ENCODE results near the gene MARK1. TPM values are rescaled to one million over a fixed set of nuclear protein-coding genes. Genes with fewer than 3 reads are reported as not detected.
A peak's percentile ranks its signal among the peaks of the same experiment; 100 is the strongest.

The MARK1 gene
- total RNA-seq, 4 donors from 2014 or later = 3.2 to 14.9 (median 11.0) TPM

DNA sequence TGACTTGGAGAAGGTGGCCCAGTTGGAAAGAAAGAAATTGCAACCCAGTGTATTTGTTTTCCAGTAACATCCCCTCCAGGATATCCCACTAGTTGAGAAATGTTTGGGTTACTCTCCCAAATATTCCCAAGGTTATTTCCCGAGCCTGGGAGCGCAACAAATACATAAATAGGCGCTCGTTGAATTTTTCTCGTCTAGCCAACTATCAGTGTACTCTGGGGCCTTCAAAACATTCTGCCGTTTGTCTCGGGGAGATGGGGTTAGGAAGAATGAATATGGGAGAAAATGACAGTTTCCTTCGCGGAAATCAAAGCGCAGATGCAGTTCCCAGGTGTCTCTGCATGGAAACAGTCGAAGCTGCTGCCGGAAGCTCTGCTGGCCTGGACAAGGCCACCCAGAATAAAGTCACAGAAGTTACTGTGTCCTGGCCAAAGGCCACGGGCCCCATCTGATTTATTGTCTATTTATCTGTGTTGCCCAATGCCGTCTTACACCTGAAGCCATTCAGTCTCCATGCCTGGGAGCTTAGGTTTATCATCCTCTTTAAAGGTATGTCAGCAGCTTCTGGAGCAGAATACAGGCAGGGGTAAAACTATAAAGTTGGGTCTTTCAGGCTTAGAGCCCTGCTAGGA lies 163.2 kb downstream of the MARK1 start:
- intact Hi-C loops (cut with DNase I; ENCODE audit: low total_unique reads) = no loop called here
- Histone ChIP-seq H3K9me3 (no peaks in the 10 kb centered on the region), H3K4me1 (peaks cover 0 to 10% of the 10 kb centered on the region in 2 donors), H3K27me3 (peaks cover 0 to 9% of the 10 kb centered on the region in 2 donors), H3K27ac (no peak overlapping the region), H3K4me3 (peak overlapping the region; percentile 25 to 52), H3K36me3 (no peaks in the 10 kb centered on the region)
- TF ChIP-seq, protein P1, sequence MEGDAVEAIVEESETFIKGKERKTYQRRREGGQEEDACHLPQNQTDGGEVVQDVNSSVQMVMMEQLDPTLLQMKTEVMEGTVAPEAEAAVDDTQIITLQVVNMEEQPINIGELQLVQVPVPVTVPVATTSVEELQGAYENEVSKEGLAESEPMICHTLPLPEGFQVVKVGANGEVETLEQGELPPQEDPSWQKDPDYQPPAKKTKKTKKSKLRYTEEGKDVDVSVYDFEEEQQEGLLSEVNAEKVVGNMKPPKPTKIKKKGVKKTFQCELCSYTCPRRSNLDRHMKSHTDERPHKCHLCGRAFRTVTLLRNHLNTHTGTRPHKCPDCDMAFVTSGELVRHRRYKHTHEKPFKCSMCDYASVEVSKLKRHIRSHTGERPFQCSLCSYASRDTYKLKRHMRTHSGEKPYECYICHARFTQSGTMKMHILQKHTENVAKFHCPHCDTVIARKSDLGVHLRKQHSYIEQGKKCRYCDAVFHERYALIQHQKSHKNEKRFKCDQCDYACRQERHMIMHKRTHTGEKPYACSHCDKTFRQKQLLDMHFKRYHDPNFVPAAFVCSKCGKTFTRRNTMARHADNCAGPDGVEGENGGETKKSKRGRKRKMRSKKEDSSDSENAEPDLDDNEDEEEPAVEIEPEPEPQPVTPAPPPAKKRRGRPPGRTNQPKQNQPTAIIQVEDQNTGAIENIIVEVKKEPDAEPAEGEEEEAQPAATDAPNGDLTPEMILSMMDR (IDR thresholded peaks at IDR 0.05) = no peak
- TF ChIP-seq POLR2A (IDR thresholded peaks at IDR 0.05) = no peak
- no peak for DNase-seq

DNA sequence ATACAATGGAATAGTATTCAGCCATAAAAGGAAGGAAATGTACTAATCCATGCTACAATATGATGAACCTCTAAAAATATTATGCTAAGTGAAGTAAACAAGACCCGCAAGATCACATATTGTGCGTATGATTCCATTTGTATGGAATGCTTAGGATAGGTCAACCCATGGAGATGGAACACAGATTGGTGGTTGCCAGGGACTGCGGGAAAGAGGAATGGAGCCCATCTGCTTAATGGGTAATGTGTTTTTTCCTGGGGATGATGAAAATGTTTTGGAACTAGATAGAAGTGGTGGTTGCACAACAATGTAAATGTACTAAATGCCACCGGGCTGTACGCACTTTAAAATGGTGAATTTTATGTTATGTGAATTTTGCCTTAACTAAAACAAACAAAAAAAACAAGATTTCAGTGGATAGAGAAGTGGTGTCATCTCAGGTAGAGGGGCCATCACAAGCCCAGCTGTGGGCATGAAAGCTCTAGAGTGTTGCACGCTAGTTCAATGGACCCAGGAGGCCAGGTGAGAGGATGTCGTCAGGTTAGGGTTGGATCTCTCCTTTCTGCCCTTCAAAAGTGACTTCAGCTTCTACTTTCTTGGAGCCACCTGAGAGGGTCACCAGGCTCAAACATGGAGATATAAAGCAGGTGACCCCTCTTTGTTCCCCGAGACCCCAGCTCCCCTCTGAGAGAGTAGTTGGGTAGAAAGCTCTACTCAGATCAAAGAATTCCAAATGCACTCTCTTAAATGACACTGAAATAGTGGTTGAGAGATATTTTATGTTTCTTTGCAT lies 164.7 kb downstream of the MARK1 start:
- H3K4me3 ChIP-seq = no peak overlapping the region
- H3K4me1 ChIP-seq = peaks cover 0 to 10% of the 10 kb centered on the region in 2 donors
- no peak overlapping the region for H3K27ac ChIP-seq
- TF ChIP-seq POLR2A (IDR thresholded peaks at IDR 0.05) = no peak
- TF ChIP-seq, protein P1 (IDR thresholded peaks at IDR 0.05) = no peak
- DNase-seq = no peak
- H3K36me3 ChIP-seq = no peaks in the 10 kb centered on the region
- peaks cover 0 to 9% of the 10 kb centered on the region in 2 donors for H3K27me3 ChIP-seq
- intact Hi-C loops (cut with DNase I; ENCODE audit: low total_unique reads) = no loop called here
- H3K9me3 ChIP-seq = no peaks in the 10 kb centered on the region

DNA sequence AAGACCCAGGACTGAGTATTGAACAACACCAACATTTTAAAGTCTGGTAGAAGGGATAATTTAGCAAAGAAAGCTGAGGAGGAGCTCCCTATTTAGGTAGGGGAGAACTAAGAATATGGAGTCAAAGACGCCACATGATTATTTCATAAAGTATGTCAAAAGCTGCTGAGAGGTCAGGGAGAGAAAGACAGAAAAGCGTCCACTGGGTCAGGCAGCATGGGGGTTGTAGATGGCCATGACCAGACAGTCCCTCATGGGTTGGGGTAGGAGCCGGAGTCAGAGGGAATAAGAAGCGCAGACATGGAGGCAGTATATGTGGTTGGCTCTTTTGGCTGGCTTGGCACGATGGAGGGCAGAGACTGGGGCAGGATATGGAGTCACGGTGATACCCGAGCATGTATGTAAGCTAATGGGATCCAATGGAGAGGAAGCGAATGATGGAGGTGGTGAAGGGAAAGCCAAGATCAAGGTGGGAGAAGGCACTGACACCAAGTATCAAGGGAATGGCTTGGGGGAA lies 167.0 kb downstream of the MARK1 start:
- H3K9me3 ChIP-seq = no peaks in the 10 kb centered on the region
- intact Hi-C loops (cut with DNase I; ENCODE audit: low total_unique reads) = no loop called here
- TF ChIP-seq POLR2A (IDR thresholded peaks at IDR 0.05) = no peak

DNA sequence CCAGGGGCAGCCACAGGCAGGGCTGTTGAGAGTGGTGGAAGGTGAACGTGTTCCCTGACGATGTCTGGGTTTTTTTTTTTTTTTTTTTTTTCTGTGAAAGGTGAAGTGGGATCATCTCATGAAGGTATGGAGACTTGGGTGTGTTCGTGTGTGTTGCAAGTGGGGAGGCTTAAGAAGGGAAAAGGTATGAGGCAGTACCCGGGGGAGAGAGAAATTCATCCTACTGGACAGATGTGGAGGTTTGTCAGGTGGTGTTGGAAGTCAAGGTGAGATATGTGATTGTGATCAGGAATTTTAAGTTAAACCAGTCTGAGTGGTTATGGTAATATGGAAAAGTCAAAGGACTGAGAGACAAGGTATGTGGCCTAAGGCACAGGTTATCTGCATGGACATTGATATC lies 167.5 kb downstream of the MARK1 start:
- H3K4me3 ChIP-seq = no peak overlapping the region
- no peaks in the 10 kb centered on the region for H3K36me3 ChIP-seq
- H3K27ac ChIP-seq = no peak overlapping the region
- no peak for DNase-seq
- no peaks in the 10 kb centered on the region for H3K27me3 ChIP-seq
- peaks cover 0 to 3% of the 10 kb centered on the region in 2 donors for H3K4me1 ChIP-seq
- no peaks in the 10 kb centered on the region for H3K9me3 ChIP-seq
- TF ChIP-seq, protein P1 (IDR thresholded peaks at IDR 0.05) = no peak
- TF ChIP-seq POLR2A (IDR thresholded peaks at IDR 0.05) = no peak
- intact Hi-C loops (cut with DNase I; ENCODE audit: low total_unique reads) = no loop called here

More for the DNA sequence above, 167.0 kb downstream of the MARK1 start:
- no peak overlapping the region for H3K27ac ChIP-seq
- no peaks in the 10 kb centered on the region for H3K27me3 ChIP-seq
- no peak for DNase-seq
- H3K4me3 ChIP-seq = no peak overlapping the region
- no peaks in the 10 kb centered on the region for H3K36me3 ChIP-seq
- H3K4me1 ChIP-seq = peaks cover 0 to 8% of the 10 kb centered on the region in 2 donors

DNA sequence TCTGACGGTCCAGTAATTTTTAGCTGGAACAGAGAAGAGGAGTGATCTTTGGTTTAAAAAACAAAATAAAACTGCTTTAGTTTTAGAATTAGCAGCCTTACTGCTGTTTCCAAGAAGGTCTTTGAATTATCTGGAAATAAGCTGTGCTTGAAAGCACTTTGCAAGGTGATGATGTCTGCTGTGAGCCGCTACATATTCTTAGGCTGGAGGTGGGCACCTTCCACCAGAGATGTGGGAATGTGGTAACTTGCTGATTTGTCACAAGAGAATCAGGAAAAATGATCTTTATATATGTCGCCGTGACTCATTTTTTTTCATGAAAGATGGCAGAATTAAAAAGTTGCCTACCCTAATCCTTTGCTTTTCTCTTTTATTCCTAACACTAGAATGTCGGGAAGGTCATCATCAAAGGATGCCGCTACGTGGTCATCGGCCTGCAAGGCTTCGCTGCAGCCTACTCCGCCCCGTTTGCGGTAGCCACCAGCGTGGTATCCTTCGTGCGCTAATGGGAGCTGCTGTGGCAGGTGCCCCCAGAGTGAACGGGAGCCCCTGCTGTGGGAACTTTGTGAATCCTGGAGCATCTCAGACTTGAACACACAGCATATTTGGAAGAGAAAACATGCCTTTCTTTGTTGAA lies 168.4 kb downstream of the MARK1 start:
- intact Hi-C loops (cut with DNase I; ENCODE audit: low total_unique reads) = no loop called here
- no peaks in the 10 kb centered on the region for H3K4me1 ChIP-seq
- no peak for DNase-seq
- H3K9me3 ChIP-seq = no peaks in the 10 kb centered on the region
- no peak overlapping the region for H3K27ac ChIP-seq
- no peak for TF ChIP-seq POLR2A (IDR thresholded peaks at IDR 0.05)
- TF ChIP-seq, protein P1 (IDR thresholded peaks at IDR 0.05) = no peak
- H3K27me3 ChIP-seq = no peaks in the 10 kb centered on the region
- no peaks in the 10 kb centered on the region for H3K36me3 ChIP-seq
- no peak overlapping the region for H3K4me3 ChIP-seq
